ENCODE data around the gene CPPED1. TPM values are rescaled to one million over a fixed set of nuclear protein-coding genes. Genes with fewer than 3 reads are reported as not detected.

CPPED1 gene
- total and polyA plus RNA-seq, 10 of the 15 experiments (the other 5 are each of a cell fraction or from before 2014, with no cell fraction given), result 7.1 to 39.0 (median 16.0) TPM

DNA sequence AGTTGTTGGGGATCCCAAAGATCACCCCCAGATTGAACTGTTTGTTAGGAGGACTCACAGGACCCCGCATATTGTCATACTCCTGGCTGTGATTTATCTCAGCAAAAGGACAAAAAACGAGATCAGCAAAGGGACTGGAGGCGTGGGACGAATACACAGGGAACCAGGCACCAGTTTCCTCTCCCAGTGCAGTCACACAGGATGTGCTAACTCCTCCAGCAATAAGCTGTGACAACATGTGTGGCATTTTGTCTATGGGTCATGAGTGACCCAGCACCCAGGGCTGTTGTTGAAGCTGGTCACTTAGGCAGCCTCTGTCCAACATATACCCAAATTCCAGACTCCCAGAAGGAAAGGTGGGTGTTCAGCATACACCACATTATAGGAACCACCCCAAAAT lies 60.9 kb downstream of the CPPED1 start:
- no peak for DNase-seq (ENCODE audit: low read depth, low spot score)
- ChIA-PET CTCF (interaction anchor here (0.6 to 0.7 kb wide), 3 partner anchors 115 to 430 kb away, joined by 3 read pairs; no protein-coding TSS in a partner anchor), RAD21 (ENCODE audit: unreplicated experiment) (no interaction called here), SMC1A (ENCODE audit: uncharacterized antibody, unreplicated experiment) (no interaction called here), POLR2A (no interaction called here)
- H3K4me2 ChIP-seq (ENCODE audit: control insufficient read depth, insufficient read depth), result no peak overlapping the region
- H4K20me1 ChIP-seq (ENCODE audit: control insufficient read depth, insufficient read depth), result no peaks in the 10 kb centered on the region
- in situ Hi-C loops (cut with MboI), result no loop called here
- H3K9ac ChIP-seq (ENCODE audit: control insufficient read depth, insufficient read depth, low read length), result no peak overlapping the region
- no peak for TF ChIP-seq USF1 (IDR thresholded peaks at IDR 0.05; ENCODE audit: borderline replicate concordance, extremely low read length, insufficient read depth, low read depth, low read length)
- no peak for TF ChIP-seq FOXK2 (IDR thresholded peaks at IDR 0.05)
- TF ChIP-seq ZNF384 (IDR thresholded peaks at IDR 0.05; ENCODE audit: borderline replicate concordance, low read depth, low read length), result no peak
- TF ChIP-seq HCFC1 (IDR thresholded peaks at IDR 0.05; ENCODE audit: low read length), result no peak
- no peak for TF ChIP-seq CTCF (IDR thresholded peaks at IDR 0.05 in 2 of 3, conservative IDR thresholded peaks at IDR 0.05 in 1 of 3; ENCODE audit: control insufficient read depth in 2 of 3, extremely low read depth in 1 of 3, insufficient read depth in 1 of 3, low read depth in 3 of 3, low read length in 3 of 3)
- no peak for TF ChIP-seq CBFB (IDR thresholded peaks at IDR 0.05; ENCODE audit: low read depth)
- no peak for TF ChIP-seq HDGF (IDR thresholded peaks at IDR 0.05)
- TF ChIP-seq, protein P1, sequence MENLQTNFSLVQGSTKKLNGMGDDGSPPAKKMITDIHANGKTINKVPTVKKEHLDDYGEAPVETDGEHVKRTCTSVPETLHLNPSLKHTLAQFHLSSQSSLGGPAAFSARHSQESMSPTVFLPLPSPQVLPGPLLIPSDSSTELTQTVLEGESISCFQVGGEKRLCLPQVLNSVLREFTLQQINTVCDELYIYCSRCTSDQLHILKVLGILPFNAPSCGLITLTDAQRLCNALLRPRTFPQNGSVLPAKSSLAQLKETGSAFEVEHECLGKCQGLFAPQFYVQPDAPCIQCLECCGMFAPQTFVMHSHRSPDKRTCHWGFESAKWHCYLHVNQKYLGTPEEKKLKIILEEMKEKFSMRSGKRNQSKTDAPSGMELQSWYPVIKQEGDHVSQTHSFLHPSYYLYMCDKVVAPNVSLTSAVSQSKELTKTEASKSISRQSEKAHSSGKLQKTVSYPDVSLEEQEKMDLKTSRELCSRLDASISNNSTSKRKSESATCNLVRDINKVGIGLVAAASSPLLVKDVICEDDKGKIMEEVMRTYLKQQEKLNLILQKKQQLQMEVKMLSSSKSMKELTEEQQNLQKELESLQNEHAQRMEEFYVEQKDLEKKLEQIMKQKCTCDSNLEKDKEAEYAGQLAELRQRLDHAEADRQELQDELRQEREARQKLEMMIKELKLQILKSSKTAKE (IDR thresholded peaks at IDR 0.05; ENCODE audit: low read depth, poor library complexity, severe bottlenecking), result no peak
- no peak for TF ChIP-seq ZNF217 (IDR thresholded peaks at IDR 0.05)
- no peak for TF ChIP-seq STAT1 (conservative IDR thresholded peaks at IDR 0.05)
- no peak for TF ChIP-seq CHD2 (IDR thresholded peaks at IDR 0.05; ENCODE audit: borderline replicate concordance, low read depth, low read length)
- no peak for TF ChIP-seq SP1 (IDR thresholded peaks at IDR 0.05; ENCODE audit: low read depth, low read length)
- TF ChIP-seq BCLAF1 (IDR thresholded peaks at IDR 0.05), result no peak
- no peak for TF ChIP-seq CREM (IDR thresholded peaks at IDR 0.05; ENCODE audit: low read depth)
- no peak overlapping the region for H2AFZ ChIP-seq (ENCODE audit: control insufficient read depth, low read depth, low read length)
- no peak overlapping the region for H3K27ac ChIP-seq (ENCODE audit: control insufficient read depth, insufficient read depth)
- no peak overlapping the region for H3K4me3 ChIP-seq
- H3K4me1 ChIP-seq (ENCODE audit: control insufficient read depth, insufficient read depth, low read length), result no peaks in the 10 kb centered on the region
- H3K27me3 ChIP-seq (replicated peaks in 1 of 2; ENCODE audit: control insufficient read depth in 2 of 2, insufficient read depth in 2 of 2, low read length in 1 of 2), result no peaks in the 10 kb centered on the region
- 41% methylated on average over 4 of the region's 4 CpGs for WGBS (ENCODE audit: insufficient coverage, insufficient replicate concordance, low lambda C conversion rate, missing lambda C conversion rate)
- FAIRE-seq, result no peak
- ATAC-seq, result no peak
- intact Hi-C loops (cut with micrococcal nuclease; ENCODE audit: unreplicated experiment), result no loop called here
- BruUV-seq (replicated peaks), result no TSS peak
- peaks cover 10% of the 10 kb centered on the region; the same call in 2 of the 3 replicates for H3K9me3 ChIP-seq (replicated peaks; ENCODE audit: control insufficient read depth, insufficient read depth, low read length)
- no peaks in the 10 kb centered on the region for H3K79me2 ChIP-seq (ENCODE audit: control insufficient read depth, insufficient read depth, low read length)
- no peaks in the 10 kb centered on the region for H3K36me3 ChIP-seq (ENCODE audit: control insufficient read depth in 2 of 2, insufficient read depth in 2 of 2, low read length in 1 of 2)
